Fibroblast of skin of left quadriceps (primary cell): Measurements from ENCODE around the gene KCNC1.

Experiments
- DNase-seq, 2 experiments: peaks; one replicate each; pipeline ENCODE4 v3.0.0-alpha.2; 2013; ENCODE audit warnings: low read depth in 2 of 2

KCNC1 gene

GRCh38 chr11:17791144-17791543 is 56.6 kb downstream of the KCNC1 start:
- no peak for DNase-seq

GRCh38 chr11:17792161-17792560 is 57.6 kb downstream of the KCNC1 start:
- DNase-seq: no peak

- no peak for DNase-seq
Observed at GRCh38 chr11:17793642-17794170, 59.1 kb downstream of the KCNC1 start.

- no peak for DNase-seq
Observed at GRCh38 chr11:17794981-17795380, 60.4 kb downstream of the KCNC1 start.

- DNase-seq: no peak
Observed at GRCh38 chr11:17796154-17796553, 61.6 kb downstream of the KCNC1 start.

GRCh38 chr11:17798253-17798652 is 63.7 kb downstream of the KCNC1 start:
- no peak for DNase-seq

- no peak for DNase-seq
Observed at GRCh38 chr11:17798716-17799115, 64.1 kb downstream of the KCNC1 start.

- no peak for DNase-seq
Observed at GRCh38 chr11:17799147-17799546, 64.6 kb downstream of the KCNC1 start.

GRCh38 chr11:17801166-17801565 is 66.6 kb downstream of the KCNC1 start:
- DNase-seq: no peak

GRCh38 chr11:17802491-17802890 is 67.9 kb downstream of the KCNC1 start:
- no peak for DNase-seq

- no peak for DNase-seq
Observed at GRCh38 chr11:17803754-17804334, 69.3 kb downstream of the KCNC1 start.

- DNase-seq: no peak
Observed at GRCh38 chr11:17805043-17805442, 70.5 kb downstream of the KCNC1 start.

- no peak for DNase-seq
Observed at GRCh38 chr11:17805873-17806272, 71.3 kb downstream of the KCNC1 start.

GRCh38 chr11:17807034-17807433 is 72.5 kb downstream of the KCNC1 start:
- no peak for DNase-seq

- DNase-seq: no peak
Observed at GRCh38 chr11:17810041-17810440, 75.5 kb downstream of the KCNC1 start.

GRCh38 chr11:17810746-17811145 is 76.2 kb downstream of the KCNC1 start:
- no peak for DNase-seq

- DNase-seq: no peak
Observed at GRCh38 chr11:17811352-17811751, 76.8 kb downstream of the KCNC1 start.

- DNase-seq: no peak
Observed at GRCh38 chr11:17812091-17812864, 77.7 kb downstream of the KCNC1 start.

- DNase-seq: no peak
Observed at GRCh38 chr11:17812865-17813187, 78.2 kb downstream of the KCNC1 start.

- no peak for DNase-seq
Observed at GRCh38 chr11:17813391-17814059, 78.9 kb downstream of the KCNC1 start.

GRCh38 chr11:17814546-17814945 is 80.0 kb downstream of the KCNC1 start:
- DNase-seq: no peak

- no peak for DNase-seq
Observed at GRCh38 chr11:17816232-17816931, 81.8 kb downstream of the KCNC1 start.
